HepG2 (cell line): ENCODE measurements around the gene SLC12A3. TPM values are rescaled to one million over a fixed set of nuclear protein-coding genes. Genes with fewer than 3 reads are reported as not detected.

Source experiments
- CC2D1A ChIP-seq: sonication (generic); formaldehyde crosslinking; IDR thresholded peaks from 2 replicates; pipeline ENCODE4 v1.8.1; 2023; ENCODE audit warnings: mild to moderate bottlenecking, missing genetic modification reagents
- CEBPB ChIP-seq: IDR thresholded peaks from 2 replicates; pipeline ENCODE4 v1.6.1; 2011; ENCODE audit warnings: low read depth, low read length, improper control_type of control experiment, borderline replicate concordance
- ERF ChIP-seq: IDR thresholded peaks from 2 replicates; pipeline ENCODE4 v1.6.1; 2018; ENCODE audit warnings: missing biosample characterization, missing genetic modification reagents
- KDM5B ChIP-seq: sonication (generic); formaldehyde crosslinking; IDR thresholded peaks from 2 replicates; pipeline ENCODE4 v1.4.0; 2020; ENCODE audit warnings: missing genetic modification reagents, mild to moderate bottlenecking, borderline replicate concordance
- NR2F6 ChIP-seq, 2 experiments: IDR thresholded peaks; 2 replicates each; pipeline ENCODE4 v1.6.1; 2016; ENCODE audit warnings: antibody characterized with exemption in 1 of 2, mild to moderate bottlenecking in 1 of 2
- PCBP2 ChIP-seq: fragments of 200-400 bp; formaldehyde crosslinking; optimal IDR thresholded peaks from 2 replicates; pipeline ENCODE3; 2018; ENCODE audit warnings: low read length, low read depth; ENCODE audit not compliant: poor library complexity, severe bottlenecking
- RORA ChIP-seq: sonication (generic); formaldehyde crosslinking; IDR thresholded peaks from 2 replicates; pipeline ENCODE4 v1.5.0; 2020; ENCODE audit warnings: mild to moderate bottlenecking, missing genetic modification reagents, moderate library complexity
- RXRA ChIP-seq: sonication (generic); formaldehyde crosslinking; IDR thresholded peaks from 2 replicates; pipeline ENCODE4 v1.5.1; 2020; ENCODE audit warnings: missing genetic modification reagents
- ZNF547 ChIP-seq: sonication (generic); formaldehyde crosslinking; IDR thresholded peaks from 2 replicates; pipeline ENCODE4 v1.5.1; 2020; ENCODE audit warnings: mild to moderate bottlenecking, missing genetic modification reagents
- ZSCAN31 ChIP-seq: sonication (generic); formaldehyde crosslinking; IDR thresholded peaks from 2 replicates; pipeline ENCODE4 v1.5.0; 2020; ENCODE audit warnings: low read depth, mild to moderate bottlenecking, missing genetic modification reagents
- polyA plus RNA-seq, 8 experiments: library from polyadenylated mRNA; depleted of rRNA in 3 of 8; stranded (reverse) in 7 of 8; unstranded in 1 of 8; fragments of >200 nt; fragmentation: Illumina TruSeq in 4 of 8; extraction: Trizol in 4 of 8; gene quantifications; 2 replicates each; pipeline versions ENCODE4 v1.2.1 to v1.2.3, GENCODE V29; 2011 to 2016; ENCODE audit warnings: low read depth in 4 of 8, missing spikeins in 1 of 8, mixed read lengths in 1 of 8; ENCODE audit not compliant: insufficient read depth in 1 of 8
- total RNA-seq, 5 experiments: library from RNA; depleted of rRNA; stranded (reverse); fragments of >200 nt; fragmentation: Illumina TruSeq; extraction: Trizol; gene quantifications; 2 replicates each; pipeline ENCODE4 v1.2.3, GENCODE V29; 2016; ENCODE audit warnings: low read depth in 1 of 5
- TF ChIP-seq, protein P1 (sequence below): sonication (generic); formaldehyde crosslinking; IDR thresholded peaks from one replicate; pipeline ENCODE4 v1.5.1; 2020; ENCODE audit warnings: mild to moderate bottlenecking, missing genetic modification reagents; ENCODE audit errors: not compliant biosample characterization

Gene SLC12A3
- total and polyA plus RNA-seq, 2 of the 13 experiments (the other 11 are each of a cell fraction or from before 2014, with no cell fraction given), result 6.2 TPM; not detected in 1

DNA sequence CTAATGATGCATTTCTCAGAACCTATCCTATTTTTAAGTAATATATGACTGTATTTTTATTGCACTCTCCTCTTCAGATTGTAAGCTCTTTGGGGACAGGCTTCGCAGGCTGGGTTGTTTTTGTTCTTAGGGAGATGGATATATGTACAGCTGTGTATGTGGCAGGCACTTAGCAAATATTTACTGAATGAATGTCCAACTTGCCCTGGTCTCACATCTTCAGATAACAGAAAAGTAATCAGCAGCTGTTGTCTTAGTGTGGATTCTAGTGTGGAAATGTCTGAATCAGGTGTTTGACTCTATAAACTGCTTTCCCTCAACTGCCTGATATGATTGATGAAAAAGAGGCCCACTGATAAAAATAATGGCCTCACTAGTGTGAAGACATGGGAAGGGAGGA lies 47.1 kb upstream of the SLC12A3 start (continued):
- TF ChIP-seq, protein P1, sequence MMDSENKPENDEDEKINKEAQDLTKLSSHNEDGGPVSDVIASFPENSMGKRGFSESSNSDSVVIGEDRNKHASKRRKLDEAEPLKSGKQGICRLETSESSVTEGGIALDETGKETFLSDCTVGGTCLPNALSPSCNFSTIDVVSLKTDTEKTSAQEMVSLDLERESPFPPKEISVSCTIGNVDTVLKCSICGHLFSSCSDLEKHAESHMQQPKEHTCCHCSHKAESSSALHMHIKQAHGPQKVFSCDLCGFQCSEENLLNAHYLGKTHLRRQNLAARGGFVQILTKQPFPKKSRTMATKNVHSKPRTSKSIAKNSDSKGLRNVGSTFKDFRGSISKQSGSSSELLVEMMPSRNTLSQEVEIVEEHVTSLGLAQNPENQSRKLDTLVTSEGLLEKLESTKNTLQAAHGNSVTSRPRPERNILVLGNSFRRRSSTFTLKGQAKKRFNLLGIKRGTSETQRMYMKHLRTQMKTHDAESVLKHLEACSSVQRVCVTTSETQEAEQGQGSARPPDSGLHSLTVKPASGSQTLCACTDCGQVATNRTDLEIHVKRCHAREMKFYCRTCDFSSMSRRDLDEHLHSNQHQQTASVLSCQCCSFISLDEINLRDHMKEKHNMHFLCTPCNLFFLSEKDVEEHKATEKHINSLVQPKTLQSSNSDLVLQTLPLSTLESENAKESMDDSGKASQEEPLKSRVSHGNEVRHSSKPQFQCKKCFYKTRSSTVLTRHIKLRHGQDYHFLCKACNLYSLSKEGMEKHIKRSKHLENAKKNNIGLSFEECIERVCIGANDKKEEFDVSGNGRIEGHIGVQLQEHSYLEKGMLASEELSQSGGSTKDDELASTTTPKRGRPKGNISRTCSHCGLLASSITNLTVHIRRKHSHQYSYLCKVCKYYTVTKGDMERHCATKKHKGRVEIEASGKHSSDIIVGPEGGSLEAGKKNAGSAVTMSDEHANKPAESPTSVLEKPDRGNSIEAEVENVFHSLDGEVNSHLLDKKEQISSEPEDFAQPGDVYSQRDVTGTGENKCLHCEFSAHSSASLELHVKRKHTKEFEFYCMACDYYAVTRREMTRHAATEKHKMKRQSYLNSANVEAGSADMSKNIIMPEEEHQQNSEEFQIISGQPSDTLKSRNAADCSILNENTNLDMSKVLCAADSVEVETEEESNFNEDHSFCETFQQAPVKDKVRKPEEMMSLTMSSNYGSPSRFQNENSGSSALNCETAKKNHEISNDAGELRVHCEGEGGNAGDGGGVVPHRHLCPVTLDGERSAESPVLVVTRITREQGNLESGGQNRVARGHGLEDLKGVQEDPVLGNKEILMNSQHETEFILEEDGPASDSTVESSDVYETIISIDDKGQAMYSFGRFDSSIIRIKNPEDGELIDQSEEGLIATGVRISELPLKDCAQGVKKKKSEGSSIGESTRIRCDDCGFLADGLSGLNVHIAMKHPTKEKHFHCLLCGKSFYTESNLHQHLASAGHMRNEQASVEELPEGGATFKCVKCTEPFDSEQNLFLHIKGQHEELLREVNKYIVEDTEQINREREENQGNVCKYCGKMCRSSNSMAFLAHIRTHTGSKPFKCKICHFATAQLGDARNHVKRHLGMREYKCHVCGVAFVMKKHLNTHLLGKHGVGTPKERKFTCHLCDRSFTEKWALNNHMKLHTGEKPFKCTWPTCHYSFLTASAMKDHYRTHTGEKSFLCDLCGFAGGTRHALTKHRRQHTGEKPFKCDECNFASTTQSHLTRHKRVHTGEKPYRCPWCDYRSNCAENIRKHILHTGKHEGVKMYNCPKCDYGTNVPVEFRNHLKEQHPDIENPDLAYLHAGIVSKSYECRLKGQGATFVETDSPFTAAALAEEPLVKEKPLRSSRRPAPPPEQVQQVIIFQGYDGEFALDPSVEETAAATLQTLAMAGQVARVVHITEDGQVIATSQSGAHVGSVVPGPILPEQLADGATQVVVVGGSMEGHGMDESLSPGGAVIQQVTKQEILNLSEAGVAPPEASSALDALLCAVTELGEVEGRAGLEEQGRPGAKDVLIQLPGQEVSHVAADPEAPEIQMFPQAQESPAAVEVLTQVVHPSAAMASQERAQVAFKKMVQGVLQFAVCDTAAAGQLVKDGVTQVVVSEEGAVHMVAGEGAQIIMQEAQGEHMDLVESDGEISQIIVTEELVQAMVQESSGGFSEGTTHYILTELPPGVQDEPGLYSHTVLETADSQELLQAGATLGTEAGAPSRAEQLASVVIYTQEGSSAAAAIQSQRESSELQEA (CRISPR knock-in tag), result no peak
- no peak for TF ChIP-seq ZSCAN31
- TF ChIP-seq NR2F6 (IDR thresholded peaks at IDR 0.05), result peak; percentile 31; the same call in 1 of the 2 replicates
- peak; percentile 56; the same call in 1 of the 2 replicates for TF ChIP-seq NR2F6 (CRISPR knock-in tag; IDR thresholded peaks at IDR 0.05)
- TF ChIP-seq CEBPB, result no peak
- TF ChIP-seq RORA (CRISPR knock-in tag), result no peak
- no peak for TF ChIP-seq KDM5B (CRISPR knock-in tag)
- TF ChIP-seq CC2D1A (CRISPR knock-in tag), result no peak
- no peak; the same call in 1 of the 2 replicates for TF ChIP-seq RXRA (CRISPR knock-in tag)
- TF ChIP-seq ERF, result peak; percentile 33; the same call in 1 of the 2 replicates
- TF ChIP-seq PCBP2, result no peak
- TF ChIP-seq ZNF547, result no peak
